HG02763 (cell line): ENCODE measurements around the gene CD163L1.
"Not testable (repeated sequence)": the region's sequence is repeated elsewhere in the genome, so short reads cannot be mapped to it uniquely, and the experiment has no call there.

Experiments used
- ATAC-seq: cut with Tn5 transposase; IDR thresholded peaks from one replicate; pipeline ENCODE4 v1.9.1; 2021; ENCODE audit warnings: mild to moderate bottlenecking, moderate library complexity; ENCODE audit not compliant: unreplicated experiment

CD163L1 gene

GRCh38 chr12:7337790-7338189 is 106.2 kb downstream of the CD163L1 start:
- not testable (repeated sequence) for ATAC-seq

GRCh38 chr12:7327918-7328317 is 116.0 kb downstream of the CD163L1 start:
- ATAC-seq, result no peak

- ATAC-seq, result no peak
These were observed 119.8 kb downstream of the CD163L1 start for GRCh38 chr12:7324176-7324575.

GRCh38 chr12:7322599-7322998 is 121.4 kb downstream of the CD163L1 start:
- no peak for ATAC-seq

- no peak for ATAC-seq
These were observed 122.3 kb downstream of the CD163L1 start for GRCh38 chr12:7321624-7322023.

GRCh38 chr12:7319930-7320329 is 124.0 kb downstream of the CD163L1 start:
- ATAC-seq, result no peak

GRCh38 chr12:7310070-7310469 is 133.9 kb downstream of the CD163L1 start:
- ATAC-seq, result no peak
